ENCODE results near the gene PLAGL2.
"Not testable (repeated sequence)": the region's sequence is repeated elsewhere in the genome, so short reads cannot be mapped to it uniquely, and the experiment has no call there.

PLAGL2 gene, protein sequence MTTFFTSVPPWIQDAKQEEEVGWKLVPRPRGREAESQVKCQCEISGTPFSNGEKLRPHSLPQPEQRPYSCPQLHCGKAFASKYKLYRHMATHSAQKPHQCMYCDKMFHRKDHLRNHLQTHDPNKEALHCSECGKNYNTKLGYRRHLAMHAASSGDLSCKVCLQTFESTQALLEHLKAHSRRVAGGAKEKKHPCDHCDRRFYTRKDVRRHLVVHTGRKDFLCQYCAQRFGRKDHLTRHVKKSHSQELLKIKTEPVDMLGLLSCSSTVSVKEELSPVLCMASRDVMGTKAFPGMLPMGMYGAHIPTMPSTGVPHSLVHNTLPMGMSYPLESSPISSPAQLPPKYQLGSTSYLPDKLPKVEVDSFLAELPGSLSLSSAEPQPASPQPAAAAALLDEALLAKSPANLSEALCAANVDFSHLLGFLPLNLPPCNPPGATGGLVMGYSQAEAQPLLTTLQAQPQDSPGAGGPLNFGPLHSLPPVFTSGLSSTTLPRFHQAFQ

DNA sequence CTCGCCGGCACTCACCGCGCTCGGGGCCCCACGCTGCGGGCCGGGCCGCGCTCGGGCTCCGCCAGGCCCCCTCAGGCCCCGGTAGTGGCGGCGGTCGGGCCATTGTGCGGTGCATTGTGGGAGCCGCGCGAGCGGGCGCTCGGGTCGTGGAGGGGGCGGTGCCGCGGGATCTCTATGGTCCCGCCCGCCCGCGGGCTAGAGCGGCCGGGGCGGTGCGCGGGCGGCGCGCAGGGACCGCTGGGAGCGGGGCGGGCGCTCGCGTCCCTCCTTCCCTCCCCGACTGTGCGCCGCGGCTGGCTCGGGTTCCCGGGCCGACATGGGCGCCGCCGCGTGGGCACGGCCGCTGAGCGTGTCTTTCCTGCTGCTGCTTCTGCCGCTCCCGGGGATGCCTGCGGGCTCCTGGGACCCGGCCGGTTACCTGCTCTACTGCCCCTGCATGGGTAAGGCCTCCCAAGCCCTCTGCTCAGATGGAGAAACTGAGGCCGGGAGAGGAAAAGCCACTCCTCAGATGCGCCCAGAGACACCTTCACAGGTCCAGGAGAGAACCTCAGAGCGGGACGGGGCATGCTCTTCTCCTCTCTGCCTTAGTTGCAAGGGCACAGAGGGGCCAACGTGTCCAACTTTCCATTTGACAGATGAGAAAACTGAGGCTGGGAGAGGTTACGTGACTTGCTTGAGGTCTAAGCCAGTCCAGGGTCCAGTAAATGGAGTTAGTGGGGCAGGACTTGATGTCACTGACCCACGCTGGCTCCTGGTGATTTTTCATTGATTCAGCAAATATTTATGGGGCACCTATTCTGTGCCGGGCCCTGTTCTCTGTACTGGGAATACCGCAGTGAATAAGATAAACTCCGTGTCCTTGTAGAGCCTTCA is at the start of gene PLAGL2, which contains the start of gene POFUT1:
Gene PLAGL2, minus strand, starts transcription at position 118 of the 873 bp plus-strand sequence. CDS start 5,565 bp downstream, outside the sequence.
Gene POFUT1, plus strand, starts transcription at position 255 of the 873 bp plus-strand sequence. Its CDS starts 62 bp downstream, at position 317.
- DNase-seq = peak; percentile 68 to 87 (median 74)

DNA sequence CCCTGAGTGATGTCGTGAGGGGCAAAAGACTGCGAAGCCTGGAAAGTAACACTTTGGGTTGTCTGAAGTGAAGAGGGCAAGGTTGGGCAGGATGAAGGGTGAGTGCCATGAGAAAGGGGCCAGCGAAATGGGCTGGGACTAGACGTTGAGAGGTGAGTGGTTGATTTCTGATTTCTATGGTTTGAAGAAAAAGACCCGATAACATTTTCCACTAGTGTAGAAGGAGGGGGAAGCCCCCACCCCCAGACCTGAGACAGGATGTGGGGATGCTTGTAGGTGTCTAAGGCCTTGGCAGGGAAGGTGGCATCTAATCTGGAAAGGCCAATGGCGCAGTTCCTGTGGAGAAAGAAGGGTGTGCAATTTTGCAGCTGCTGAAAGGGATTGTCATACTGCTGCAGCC is 44.6 kb upstream of the PLAGL2 start:
- peak in 3 of 4 experiments; percentile 4 to 20 (median 14) for DNase-seq

DNA sequence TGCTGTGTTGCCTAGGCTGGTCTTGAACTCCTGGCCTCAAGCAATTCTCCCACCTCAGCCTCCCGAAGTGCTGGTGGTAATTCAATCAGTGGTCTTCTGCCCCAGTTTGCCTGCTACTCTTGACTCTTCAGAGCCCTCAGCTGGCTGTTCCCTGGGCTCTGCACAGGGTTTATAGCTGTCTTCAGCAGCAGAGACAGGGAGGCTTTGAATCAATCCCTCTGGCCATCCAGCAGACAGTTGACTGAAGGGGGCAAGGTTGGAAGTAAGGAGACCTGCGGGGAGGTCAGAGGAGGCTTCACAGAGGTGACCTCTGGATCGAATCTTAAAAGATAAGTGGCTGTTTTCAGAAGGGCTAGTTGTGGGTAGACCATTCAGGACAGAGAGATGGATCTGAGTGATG is 43.9 kb upstream of the PLAGL2 start:
- no peak for DNase-seq

DNA sequence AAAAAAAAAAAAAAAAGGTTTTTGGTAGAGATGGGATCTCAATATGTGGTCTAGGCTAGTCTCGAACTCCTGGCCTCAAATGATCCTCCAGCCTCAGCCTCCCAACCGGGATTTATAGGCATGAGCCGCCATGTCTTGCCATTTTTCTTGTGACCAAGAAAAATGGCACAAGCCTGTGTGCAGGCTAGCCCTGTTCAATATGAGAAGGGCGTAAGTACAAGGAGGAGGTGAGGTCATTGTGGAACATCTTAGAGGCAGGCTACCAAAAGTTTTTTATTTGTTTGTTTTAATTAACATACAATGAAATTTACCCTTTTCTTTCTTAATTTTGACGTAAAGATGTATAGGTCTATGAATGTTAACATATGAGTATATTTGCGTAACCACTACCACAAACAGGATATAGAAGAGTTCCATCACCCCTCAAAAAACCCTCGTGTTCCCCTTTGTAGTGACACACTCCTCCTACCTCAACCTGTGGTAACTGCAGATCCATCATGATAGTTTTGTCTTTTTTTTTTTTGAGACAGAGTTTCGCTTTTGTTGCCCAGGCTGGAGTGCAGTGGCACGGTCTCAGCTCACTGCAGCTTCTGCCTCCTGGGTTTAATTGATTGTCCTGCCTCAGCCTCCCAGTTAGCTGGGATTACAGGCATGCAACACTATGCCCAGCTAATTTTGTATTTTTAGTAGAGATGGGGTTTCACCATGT is 41.6 kb upstream of the PLAGL2 start:
- DNase-seq = no peak

DNA sequence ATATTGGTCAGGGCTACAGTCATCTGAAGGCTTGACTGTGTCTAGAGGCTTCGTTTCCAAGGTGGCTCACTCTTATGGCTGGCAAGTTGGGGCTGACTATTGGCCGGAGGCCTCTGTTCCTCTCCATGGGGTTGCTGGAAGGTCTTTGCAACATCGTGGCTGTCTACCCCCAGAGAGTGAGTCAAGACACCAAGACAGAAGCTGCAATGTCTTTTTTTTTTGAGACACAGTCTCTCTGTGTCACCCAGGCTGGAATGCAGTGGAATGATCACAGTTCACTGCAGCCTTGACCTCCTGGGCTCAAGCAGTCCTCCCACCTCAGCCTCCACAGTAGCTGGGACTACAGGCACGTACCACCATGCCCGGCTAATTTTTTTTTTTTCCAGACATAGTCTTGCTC is 40.5 kb upstream of the PLAGL2 start:
- no peak for DNase-seq

DNA sequence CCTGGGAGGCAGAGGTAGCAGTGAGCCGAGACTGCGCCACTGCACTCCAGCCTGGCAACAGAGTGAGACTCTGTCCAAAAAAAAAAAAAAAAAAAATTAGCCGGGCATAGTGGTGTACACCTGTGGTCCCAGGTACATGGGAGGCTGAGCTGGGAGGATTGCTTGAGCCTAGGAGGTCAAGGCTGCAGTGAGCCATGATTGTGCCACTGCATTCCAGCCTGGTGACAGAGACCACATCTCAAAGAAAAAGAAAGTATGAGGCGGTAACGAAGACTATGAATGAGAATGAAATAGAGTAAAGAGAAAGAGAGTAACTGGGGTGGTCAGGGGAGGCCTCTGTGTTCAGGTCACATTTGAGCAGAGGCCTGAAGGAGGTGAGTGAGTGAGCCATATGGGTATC is 38.7 kb upstream of the PLAGL2 start:
- DNase-seq = not testable (repeated sequence)

DNA sequence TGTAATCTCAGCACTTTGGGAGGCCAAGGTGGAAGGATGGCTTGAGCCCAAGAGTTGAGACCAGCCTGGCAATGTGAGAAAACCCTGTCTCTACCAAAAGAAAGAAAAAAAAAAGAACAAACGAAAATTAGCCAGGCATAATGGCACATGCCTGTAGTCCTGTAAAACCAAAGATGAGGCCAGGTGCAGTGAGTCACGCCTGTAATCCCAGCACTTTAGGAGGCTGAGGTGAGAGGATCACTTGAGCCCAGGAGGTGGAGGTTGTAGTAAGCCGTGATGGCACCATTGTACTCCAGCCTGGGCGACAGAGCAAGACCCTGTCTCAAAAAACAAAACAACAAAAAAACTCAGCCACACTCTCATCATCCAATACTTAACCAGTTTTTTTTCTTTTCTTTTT is 37.4 kb upstream of the PLAGL2 start:
- DNase-seq = no peak

DNA sequence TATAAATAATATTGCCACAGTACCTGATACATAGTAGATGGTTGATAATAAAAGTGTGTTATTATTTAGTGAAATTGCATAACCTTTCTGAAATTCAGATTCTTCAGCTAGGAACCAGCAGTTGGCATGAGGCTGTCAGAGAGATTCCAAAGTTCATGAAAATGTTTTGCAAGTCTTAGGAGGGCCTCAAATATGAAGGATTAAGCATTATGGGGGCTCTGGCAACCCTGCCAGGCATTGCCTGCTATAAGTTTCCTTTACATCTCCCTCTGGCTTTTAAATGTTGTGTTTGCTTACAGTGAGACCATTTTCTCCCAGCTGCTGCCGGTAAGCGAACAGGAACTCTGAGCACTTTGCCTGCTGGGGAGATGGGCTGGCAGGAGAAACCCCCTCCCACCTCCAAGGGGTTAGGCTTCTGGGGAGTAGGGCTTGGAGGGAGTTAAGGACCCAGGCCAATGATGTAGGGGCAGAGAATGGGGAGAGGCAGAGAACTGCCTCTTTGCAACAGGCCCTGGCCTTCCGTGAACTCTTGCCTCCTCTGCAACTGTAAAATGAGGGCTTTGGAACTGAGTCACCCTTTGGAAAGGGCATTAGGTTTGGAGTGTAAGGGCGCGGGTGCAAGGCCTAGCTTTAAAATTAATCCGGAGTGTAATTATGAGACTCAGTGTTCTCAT is 36.7 kb upstream of the PLAGL2 start:
- no peak for DNase-seq

DNA sequence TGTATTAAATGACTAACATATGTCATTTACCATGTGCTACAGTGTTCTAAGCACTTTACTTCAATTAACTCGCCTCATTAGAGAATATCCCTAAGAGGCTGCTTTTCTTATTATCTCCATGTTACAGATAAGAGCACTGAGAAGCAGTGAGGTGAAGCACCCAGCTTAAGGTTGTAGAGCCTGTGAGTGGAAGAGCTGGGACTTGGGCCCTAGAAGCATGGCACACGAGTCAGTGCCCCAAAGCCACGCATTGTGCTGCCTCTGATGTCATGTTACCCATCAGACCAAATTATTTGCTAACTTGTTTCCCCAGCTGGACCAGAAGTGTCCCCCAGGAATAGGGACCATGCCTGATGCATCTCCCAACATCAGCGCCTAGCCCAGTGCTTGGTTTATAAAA is 34.3 kb upstream of the PLAGL2 start:
- no peak for DNase-seq

DNA sequence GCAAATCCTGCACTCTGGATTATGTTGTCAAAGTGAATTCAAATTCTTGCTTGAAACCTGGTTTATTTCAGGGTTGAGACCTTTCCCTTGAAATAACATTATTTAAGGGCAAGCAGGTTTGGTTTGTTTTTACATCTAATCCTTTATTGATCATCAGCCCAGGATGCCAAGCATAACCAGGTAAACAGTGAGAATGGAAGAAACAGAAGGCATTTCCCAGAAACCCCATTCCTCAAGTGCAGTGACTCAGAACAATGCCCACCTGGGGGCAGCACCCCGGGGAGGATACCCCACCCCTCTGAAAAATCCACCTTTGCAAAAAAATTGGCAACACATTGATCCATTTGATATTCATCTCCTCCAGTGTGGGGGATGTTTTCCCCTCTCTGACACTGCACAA is 32.7 kb upstream of the PLAGL2 start:
- no peak for DNase-seq

DNA sequence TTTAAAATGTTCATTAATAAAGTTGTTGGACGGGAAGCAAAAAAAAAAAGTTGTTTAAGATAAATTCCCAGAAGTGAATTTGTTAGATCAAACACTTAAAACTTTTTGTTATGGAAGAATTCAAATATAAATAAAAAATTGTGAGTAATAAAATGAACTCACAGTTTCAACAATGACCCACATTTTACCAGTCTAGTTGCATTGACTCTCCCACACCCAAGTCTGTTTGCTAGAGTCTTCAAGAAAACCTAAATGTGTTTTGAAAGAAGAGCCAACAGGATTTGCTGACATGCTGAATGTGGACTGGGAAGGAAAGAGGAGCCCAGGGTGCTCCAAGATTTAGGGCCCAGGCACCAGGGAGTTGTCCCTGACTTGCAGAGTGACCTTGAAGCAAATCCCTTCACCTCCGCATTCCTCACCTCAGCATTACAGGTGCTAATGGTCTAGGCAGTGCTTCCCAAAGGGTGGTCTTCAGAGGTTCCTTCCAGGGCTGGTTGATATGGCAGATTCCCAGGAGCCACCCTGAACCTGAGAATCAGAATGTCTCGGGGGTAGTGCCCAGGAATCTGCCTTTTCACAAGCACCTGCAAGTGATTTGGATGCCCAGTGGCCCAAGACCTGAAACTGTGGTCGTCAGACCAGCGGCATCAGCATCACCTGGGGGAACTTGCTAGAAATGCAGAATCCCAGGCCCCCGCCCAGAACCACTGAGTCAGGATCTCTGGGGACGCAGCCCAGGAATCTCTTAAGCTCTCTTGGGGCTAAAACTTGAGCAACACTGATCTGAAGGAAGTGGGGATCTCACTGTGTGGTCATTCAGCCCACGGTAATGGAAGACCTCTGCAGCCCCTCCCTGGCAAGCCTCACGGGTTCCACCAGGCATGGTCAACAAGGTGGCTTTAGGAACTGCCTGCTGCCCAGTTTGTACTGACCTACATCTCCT is 31.2 kb upstream of the PLAGL2 start:
- no peak for DNase-seq

DNA sequence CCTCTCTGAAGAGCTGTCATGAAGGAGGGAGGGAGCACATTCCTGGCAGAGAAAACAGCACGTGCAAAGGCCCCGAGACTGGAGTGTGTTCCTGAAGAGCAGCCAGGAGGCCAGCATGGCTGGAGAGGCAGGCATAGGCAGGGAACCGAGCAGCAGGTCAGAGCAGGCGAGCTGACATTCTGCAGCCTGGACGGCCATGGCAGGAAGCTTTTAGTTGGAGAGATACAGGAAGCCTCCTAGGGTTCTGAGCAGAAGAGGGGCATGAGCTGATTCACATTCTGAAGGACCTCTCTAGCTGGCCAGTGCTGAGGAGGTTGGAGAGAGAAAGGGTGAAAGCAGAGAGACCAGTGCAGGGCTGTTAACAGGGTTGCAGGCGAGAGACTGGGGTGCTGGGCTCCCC is 29.9 kb upstream of the PLAGL2 start:
- no peak for DNase-seq

DNA sequence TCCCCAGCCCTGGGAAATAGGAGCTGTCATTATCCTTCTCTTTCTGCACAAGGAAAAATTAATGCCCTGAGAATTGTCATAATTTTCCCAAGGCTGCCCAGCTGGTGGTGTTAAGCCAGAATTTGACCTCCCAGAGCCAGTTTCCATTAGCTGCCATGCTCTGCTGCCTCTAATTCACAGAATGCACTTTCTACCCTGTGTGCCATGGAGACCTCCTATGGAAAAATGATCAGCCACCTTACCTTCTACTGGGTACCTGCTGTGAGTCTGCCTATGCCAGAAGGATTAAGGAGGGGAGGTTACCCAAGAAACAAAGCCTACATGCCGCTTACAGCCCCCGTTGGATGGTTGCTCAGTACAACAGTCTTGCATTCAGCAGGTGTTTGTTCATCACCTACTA is 29.3 kb upstream of the PLAGL2 start:
- no peak for DNase-seq

DNA sequence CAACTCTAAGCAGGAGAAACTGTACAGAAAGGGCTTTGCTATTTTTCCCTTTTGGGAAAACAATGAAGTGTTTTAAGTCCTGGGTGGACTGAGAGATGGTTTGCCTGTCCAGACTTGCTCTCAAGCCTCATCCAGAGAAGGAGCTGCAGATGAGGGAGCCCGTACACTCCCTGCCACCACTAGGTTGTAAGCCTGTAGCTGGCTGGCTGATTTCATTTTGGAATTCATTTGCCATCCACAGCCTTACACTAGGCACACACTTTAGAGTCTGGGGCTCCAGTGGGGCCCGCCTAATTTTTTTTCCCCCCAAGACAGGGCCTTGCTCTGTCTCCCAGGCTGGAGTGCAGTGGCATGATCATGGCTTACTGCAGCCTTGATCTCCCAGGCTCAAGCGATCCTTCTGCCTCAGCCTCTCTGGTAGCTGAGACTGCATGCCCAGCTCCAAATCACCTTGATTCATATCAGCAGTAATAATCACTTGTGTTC is 28.5 kb upstream of the PLAGL2 start:
- no peak for DNase-seq

DNA sequence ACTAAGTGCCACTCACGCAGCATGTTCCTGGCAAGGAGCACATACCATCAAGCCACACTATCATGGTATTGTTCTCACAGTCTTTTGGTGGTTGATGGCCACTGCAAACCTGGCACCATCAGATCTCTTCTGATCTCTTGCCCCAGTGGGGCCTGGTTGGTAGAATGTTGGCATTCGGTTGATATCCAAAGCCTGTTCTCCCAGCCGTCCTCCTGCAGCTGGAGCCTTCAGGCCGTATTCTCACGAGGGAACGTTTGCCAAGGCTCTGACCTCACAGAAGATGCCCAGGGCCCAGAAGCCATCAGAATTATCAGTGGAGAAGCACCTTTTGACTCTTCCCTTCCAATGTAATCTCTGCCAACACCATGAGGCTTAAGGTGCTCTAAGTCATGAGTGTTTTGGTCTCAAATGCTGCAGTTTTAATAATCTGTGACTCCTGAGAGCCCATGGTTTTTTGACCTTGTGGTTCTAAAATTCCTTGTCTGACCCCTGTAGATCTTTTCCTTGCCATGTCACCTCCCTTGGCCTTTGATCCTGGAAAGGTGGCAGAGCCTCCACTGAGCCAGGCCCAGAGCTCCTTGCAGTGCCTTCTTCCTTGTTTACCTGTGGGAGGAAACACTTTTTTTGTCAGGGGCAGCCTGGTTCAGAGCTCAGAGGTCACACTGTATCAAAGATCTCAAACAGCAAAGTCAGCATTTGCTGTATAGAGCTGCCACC is 27.9 kb upstream of the PLAGL2 start:
- no peak for DNase-seq

DNA sequence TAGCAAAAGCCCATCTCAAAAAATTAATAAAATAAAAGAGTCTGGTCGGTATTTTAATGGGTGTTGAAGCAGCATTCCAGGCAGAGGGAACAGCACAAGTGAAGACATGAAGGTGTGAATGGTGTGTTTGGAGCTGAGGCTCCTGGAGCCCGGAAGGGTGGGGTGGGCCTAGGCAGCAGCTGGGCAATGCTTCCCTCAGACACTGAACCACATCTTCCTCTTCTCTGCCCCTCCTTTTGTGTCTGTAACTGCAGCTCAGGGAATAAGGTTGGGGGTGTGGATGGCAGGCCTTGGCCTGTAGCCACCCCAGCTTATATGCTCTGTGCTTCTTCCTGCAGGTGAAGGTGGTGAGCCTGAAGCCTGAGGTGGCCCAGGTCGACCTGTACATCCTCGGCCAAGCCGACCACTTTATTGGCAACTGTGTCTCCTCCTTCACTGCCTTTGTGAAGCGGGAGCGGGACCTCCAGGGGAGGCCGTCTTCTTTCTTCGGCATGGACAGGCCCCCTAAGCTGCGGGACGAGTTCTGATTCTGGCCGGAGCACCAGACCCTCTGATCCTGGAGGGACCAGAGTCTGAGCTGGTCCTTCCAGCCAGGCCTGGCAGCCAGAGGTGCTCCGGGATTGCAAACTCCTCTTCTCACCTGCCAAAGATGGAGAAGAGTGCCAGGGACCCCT is 26.7 kb upstream of the PLAGL2 start:
- no peak for DNase-seq

DNA sequence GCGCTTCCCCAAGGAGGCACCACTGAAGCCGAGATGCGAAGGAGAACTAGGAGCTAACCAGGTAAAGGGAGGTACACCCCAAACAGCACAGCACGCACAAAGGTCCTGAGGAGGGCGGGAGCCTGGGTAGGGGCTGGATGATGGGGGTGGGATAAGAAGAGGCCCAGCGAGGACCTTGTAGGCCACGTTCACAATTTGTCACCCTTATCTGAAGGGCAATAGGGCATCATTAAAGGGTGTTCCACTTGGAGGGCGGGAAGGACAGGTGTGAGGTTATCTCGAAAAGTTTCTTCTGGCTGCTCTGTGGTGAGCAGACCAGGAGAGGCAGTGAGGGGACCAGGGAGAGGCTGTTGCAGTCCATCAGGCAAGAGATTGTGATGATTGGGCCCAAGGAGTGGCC is 25.7 kb upstream of the PLAGL2 start:
- no peak for DNase-seq

DNA sequence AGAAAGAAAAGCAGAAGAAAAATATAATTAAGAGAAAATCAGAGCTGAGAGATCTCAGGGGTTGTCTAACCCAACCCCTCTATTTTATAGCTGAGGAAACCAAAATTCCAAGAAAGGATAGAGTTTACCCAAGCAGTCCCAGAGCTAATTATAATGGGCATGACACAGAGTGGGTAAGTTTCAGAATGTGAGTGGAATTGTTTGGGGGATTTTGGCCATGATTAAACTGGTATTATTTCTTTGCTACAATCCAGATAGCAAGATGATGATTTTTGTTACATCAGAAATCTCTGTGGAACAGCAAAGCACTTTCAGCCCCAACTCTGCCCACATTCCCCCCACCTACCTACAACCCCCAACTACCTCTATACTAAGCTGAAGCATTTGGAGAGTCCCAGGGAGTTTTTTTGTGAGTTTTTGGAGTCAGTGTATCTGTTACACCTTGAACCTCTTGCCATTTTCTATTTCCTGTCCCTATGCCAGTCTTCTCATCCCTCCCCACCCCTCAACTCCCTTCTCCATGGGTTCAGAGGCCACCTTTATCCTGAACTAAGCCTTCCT is 24.9 kb upstream of the PLAGL2 start:
- no peak for DNase-seq

DNA sequence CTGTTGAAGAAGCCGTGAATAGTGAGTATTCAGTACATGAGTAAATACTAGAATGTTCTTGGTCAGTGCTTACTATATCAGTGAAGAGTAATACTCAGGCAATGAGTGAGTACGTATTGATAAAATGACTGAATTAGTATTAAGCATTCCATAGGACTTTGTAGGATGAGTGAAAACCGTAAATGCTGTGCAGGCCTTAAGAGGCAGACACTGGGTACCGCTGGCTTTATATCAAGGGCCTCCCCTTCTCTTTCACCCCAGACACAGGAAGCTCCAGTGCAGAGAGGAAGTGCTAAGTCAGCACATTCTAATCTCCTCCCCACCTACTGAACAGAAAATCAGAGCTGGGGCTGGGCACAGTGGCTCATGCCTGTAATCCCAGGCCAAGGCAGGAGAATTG is 24.3 kb upstream of the PLAGL2 start:
- DNase-seq = no peak

Data from activated naive CD4-positive, alpha-beta T cell (primary cell).